Colon (tissue), 2 donors: ENCODE data around the gene ZNF772.

Experiments
- FAIRE-seq: peaks from 2 replicates; lab custom pipeline; 2012; peaks lifted over from hg19 to GRCh38; lab: Jason Lieb, UNC
- donor health status: control.
- donor health status: control.

The ZNF772 gene

DNA sequence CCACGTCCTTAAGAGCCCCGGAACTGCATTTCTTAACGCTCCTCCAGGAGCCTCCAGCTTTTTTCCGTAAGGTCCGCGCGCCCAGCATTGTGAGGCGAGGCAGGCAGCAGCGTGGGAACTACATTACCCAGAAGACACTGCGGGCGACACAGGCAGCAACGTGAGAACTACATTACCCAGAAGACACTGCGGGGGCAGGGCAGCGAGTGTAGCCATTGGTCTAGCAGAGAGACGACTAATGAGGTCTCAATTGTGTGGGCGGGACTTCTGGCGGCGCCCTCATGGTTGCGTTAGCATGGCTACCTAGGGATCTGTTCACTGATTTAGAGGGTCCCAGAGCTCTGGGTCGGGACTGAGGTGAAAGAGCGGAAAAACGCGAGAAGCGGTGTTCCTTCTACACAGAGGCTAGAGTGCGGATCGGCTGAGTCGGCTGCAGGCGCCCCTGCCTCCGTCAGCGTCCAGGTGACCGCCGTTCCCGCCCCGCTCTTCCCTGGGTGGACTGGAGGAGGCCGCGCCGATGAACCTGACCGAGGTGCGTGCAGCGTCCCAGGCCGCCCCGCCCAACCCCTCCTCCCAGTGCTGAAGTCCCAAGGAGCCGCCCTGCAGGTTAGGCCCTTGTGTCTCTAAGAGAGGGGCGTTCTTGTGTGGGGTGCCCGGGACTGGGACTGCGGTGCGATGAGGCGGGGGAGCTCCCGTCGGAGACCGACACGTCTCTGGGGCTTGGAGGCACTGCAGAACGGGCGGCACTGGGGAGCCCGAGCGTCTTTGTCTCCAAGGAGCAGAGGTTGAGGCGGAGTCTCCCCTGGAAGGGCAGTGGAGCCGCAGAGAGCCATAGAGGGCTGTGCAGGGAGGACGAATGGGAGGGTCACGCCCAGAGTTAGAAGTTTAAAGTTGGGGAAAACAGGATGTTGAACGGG, 42.0 kb downstream of the ZNF772 start, which contains the start of gene ZNF749:
ZNF749 (plus strand) TSS at position 264 of the 917 bp plus-strand sequence; CDS start at position 518, 254 bp downstream.
- FAIRE-seq: peak; percentile 90

- no peak for FAIRE-seq
Observed at GRCh38 chr19:57434386-57435061, 42.8 kb downstream of the ZNF772 start.

DNA sequence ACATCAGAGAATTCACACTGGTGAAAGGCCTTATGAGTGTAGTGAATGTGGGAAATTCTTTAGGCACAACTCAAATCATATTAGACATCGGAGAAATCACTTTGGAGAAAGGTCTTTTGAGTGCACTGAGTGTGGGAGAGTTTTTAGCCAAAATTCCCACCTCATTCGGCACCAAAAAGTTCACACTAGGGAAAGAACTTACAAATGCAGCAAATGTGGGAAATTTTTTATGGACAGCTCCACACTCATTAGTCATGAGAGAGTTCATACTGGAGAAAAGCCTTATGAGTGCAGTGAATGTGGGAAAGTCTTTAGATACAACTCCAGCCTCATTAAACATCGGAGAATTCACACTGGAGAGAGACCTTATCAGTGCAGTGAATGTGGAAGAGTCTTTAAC, 56.3 kb downstream of the ZNF772 start:
- FAIRE-seq: no peak

- FAIRE-seq: no peak
Observed at GRCh38 chr19:57419439-57419838, 57.9 kb downstream of the ZNF772 start.
